Frontal cortex (tissue), 4 donors: ENCODE measurements around the gene CCL19. TPM values are rescaled to one million over a fixed set of nuclear protein-coding genes. Genes with fewer than 3 reads are reported as not detected.
"Not testable (repeated sequence)": the region's sequence is repeated elsewhere in the genome, so short reads cannot be mapped to it uniquely, and the experiment has no call there.

Experiments used
- DNase-seq, 2 donors: peaks; one replicate each; pipeline ENCODE4 v3.0.0; 2012; ENCODE audit warnings: low spot score in 2 of 2
- FAIRE-seq: peaks from 2 replicates; lab custom pipeline; 2012; peaks lifted over from hg19 to GRCh38; lab: Jason Lieb, UNC
- total RNA-seq: library from RNA; depleted of rRNA; stranded (reverse); fragments of >200 nt; gene quantifications from one replicate; pipeline ENCODE4 v1.2.3, GENCODE V29; 2014
- donor health status: control.
- donor health status: control.
- donor health status: control.

The CCL19 gene
- total RNA-seq: not detected

- DNase-seq (no peak), FAIRE-seq (no peak)
These were observed at the start of gene CCL19 for GRCh38 chr9:34690983-34691935. TSS of gene CCL19 (minus strand) at chr9:34691276. CDS start at chr9:34691139, 137 bp downstream.

DNA sequence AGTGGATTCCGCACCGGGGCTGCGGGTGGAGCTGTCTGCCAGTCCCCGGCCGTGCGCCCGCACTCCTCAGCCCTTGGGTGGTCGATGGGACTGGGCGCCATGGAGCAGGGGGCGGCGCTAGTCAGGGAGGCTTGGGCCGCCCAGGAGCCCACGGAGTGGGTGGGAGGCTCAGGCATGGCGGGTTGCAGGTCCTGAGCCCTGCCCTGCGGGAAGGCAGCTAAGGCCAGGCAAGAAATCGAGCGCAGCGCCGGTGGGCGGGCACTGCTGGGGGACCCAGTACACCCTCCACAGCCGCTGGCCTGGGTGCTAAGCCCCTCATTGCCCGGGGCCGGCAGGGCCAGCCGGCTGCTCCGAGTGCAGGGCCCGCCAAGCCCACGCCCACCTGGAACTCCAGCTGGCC, 49.1 kb upstream of the CCL19 start:
- not testable (repeated sequence) for DNase-seq, FAIRE-seq

- DNase-seq: no peak
- FAIRE-seq: no peak
These were observed 46.7 kb upstream of the CCL19 start for GRCh38 chr9:34737677-34738260.

- FAIRE-seq: no peak
- no peak for DNase-seq
These were observed 43.6 kb upstream of the CCL19 start for GRCh38 chr9:34734720-34735119.

GRCh38 chr9:34732886-34733285, 41.8 kb upstream of the CCL19 start:
- FAIRE-seq: no peak
- DNase-seq: no peak

DNA sequence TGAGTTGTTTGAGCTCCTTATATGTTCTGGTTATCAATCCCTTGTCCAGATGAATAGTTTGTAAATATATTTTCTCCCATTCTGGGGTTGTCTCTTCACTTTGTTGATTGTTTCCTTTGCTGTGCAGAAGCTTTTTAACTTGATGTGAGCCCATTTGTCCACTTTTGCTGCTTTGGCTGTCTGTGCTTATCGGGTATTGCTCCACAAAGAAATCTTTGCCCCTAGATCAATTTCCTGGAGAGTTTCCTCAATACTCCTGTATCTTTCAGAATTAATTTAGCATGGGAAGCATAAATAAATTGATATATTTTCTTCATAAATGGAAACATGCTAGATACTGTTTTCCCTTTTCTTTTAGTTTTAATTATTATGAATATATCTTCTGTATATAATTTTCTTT, 41.4 kb upstream of the CCL19 start:
- FAIRE-seq (peak; percentile 10), DNase-seq (no peak)

DNA sequence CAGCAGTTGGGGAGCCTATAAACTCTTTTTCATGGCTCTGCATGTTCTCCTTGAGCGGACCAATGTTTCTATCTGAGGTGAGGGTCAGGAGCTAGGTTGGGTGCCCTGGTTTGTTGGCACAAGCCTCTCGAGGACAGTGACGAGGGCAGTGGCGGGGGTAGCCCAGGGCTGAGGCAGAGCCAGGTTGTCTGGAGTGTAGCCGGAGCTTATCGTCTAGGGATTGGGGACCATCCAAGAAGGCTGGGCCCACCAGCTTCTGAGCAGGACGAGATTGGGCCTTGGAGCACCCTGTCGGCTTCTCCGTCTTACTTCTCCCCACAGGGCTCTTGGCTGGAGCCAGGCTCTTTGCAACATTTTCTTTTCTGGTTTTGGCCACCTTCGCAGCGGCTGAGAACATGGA, 32.1 kb upstream of the CCL19 start:
- DNase-seq (no peak), FAIRE-seq (no peak)

- not testable (repeated sequence) for DNase-seq, FAIRE-seq
These were observed 28.6 kb upstream of the CCL19 start for GRCh38 chr9:34719769-34720025.

DNA sequence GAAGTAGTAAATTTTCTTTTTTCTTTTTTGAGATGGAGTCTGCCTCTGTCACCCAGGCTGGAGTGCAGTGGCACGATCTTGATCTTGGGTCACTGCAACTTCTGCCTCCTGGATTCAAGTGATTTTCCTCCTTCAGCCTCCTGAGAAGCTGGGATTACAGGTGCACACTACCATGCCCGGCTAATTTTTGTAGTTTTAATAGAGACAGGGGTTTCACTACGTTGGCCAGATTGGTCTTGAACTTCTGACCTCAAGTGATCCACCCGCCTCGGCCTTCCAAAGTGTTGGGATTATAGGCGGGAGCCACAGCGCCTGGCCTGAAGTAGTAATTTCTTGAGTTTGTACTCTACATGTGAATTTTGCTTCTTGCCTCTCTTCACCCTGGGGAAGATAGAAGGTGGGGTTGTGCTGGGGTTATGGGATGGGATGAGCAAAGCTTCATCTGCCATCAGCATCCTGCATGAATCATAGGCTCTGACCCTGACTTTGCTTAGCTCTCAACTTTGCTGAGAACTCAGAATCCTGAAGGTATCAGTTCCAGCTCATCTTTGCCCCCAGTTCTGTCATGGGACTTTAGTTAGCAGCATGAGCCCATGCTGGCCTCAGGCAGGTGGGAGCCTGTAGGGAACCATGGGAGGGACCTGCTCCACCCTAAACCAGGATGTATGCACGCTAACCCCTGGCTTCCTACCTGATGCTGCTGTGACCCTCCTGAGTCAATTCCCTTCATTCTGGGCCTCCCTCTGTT, 28.1 kb upstream of the CCL19 start:
- DNase-seq: no peak
- FAIRE-seq: no peak

GRCh38 chr9:34717996-34718614, 27.0 kb upstream of the CCL19 start:
- DNase-seq (no peak), FAIRE-seq (no peak)

DNA sequence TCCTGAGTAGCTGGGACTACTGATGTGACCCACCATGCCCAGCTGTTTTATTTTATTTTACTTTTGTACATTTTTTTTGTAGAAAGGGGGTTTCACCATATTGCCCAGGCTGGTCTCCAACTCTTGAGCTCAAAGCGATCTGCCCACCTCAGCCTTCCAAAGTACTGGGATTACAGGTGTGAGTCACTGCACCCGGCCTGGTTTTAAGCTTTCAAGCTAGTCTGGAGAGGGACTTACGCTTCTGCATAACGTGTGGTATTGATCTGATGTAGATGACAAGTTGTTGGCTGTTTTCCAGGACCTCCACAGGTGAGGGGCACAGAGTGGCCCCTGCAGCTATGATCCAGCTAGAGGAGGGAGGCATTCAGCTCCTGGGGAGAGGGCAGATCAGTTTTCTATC, 25.6 kb upstream of the CCL19 start:
- DNase-seq: no peak
- FAIRE-seq: no peak

GRCh38 chr9:34715639-34716215, 24.7 kb upstream of the CCL19 start:
- no peak for DNase-seq
- no peak for FAIRE-seq

GRCh38 chr9:34714007-34714406, 22.9 kb upstream of the CCL19 start:
- no peak for DNase-seq
- FAIRE-seq: no peak

DNA sequence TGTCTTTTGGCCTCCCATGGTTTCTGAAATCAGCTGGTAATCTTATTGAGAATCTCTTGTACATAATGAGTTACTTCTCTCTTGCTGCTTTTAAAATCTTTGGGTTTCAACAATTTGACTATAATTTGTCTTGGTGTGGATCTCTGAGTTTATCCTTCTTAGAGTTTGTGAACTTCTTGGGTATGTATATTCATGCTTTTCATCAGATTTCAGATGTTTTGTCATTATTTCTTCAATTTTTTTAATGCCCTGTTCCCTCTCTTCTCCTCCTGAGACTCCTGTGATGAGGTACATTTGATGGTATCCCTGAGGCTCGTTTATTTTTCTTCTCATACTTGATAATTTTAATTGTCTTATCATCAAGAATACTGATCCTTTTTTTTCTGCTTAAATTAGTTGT, 21.1 kb upstream of the CCL19 start:
- FAIRE-seq: no peak
- no peak for DNase-seq

- DNase-seq (no peak), FAIRE-seq (no peak)
These were observed 18.9 kb upstream of the CCL19 start, which contains the start of gene CCL21 for GRCh38 chr9:34710023-34710422. TSS of gene CCL21 (minus strand) at chr9:34710136. CDS start at chr9:34710066, 70 bp downstream.

- FAIRE-seq: no peak
- DNase-seq: no peak
These were observed 18.3 kb upstream of the CCL19 start for GRCh38 chr9:34709196-34709978.

- no peak for DNase-seq
- FAIRE-seq: no peak
These were observed 16.1 kb upstream of the CCL19 start for GRCh38 chr9:34707130-34707529.

DNA sequence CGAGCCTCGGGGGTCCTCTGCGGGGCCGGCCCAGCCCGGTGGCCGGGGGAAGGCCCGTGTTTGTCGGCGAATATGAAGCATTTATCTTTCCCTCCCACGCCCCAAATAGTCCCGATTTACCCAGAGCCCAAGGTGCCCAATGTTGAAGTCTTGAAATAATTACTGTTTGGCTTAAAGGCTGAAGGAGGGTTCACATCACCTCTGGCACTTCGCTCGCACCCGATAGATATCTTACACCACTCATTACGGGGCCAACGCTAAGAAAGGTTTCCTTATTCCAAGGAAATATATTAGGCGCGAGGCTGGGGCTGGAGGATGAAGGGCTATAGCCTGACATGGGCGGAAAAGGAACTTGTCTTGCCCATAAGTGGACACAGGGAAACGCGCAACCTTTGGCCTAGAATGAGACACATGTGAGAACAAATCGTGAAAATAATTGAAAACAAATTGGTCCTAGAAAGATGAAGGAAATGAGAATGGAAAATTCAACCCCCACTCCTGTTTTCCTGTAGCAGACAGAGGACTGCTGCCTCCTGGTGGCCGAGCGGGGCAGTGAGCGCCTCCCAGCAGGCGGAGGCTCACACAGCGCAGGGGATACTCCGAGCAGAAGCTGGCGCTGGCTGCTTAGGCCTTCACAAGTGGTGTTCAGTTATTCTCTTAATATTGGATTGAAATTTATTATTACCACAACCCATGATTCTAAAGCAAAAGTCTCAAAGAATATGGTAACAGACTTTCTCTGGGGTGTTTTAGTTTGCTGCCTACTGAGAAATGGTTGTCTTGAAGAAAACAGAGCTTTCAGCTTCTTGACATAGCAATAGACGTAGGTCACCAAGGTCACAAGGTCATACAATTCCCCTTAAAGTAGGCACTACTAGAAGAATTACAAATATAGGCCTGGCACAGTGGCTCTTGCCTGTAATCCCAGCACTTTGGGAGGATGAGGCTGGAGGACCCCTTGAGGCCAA, 11.0 kb upstream of the CCL19 start:
- FAIRE-seq (no peak), DNase-seq (peak; percentile 80 to 86)
